Stimulated activated CD4-positive, alpha-beta T cell treated with anti-CD3 and anti-CD28 coated beads, TNF-alpha, amount 100 ng/mL, for 4 hours (primary cell): Measurements from ENCODE around the gene CCDC190.
A peak's percentile ranks its signal among the peaks of the same experiment; 100 is the strongest.
"Not testable (repeated sequence)": the region's sequence is repeated elsewhere in the genome, so short reads cannot be mapped to it uniquely, and the experiment has no call there.

Experiments used
- DNase-seq, 3 experiments: peaks; one replicate each; pipeline ENCODE4 v3.0.0-alpha.2; 2020; ENCODE audit warnings: low read depth in 3 of 3

Gene CCDC190

DNA sequence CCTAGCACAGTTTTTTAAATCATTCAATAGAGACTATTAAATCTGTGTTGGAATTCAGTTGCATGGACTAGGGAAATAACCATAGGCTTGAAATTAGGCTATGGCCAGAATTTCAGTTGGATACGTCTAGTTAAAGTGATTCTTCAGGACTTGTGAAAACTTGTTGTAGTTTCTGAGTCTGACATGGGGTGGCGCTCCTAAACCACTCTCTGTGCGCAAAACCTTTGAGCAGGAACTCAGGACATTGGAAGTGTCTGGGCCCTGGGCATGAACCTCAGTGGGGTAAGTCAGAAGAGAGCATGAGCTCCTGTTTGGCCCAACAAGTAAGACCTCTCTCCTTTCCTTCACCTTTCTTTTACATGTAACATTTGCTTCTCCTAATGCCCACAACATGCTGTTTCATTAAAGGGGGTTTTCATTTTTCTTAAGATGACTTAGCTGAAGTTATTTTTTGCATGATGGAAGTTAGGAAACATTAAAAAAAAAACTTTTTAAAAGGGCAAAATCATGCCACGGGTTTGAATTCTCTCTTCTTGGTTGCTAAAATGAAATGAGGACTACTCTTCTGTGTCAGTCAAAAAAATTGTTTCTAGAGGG lies 17.1 kb upstream of the CCDC190 start:
- DNase-seq, result no peak

- DNase-seq, result no peak
Observed at GRCh38 chr1:162877412-162877811, 16.4 kb upstream of the CCDC190 start.

DNA sequence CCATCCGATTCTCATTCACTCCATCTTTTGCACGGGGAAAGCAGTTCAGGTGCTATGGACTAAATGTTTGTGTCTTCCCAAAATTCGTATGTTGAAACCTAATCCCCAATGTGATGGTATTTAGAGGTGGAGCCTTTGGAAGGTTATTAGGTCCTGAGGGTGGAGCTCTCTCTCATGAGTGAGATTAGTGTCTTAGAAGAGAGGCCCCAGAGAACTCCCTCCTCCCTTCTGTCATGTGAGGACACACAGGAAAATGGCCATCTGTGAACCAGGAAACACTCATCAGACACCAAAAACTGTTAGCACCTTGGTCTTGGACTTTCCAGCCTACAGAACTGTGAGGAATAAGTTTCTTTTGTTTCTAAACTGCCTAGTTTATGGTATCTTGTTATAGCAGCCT lies 15.8 kb upstream of the CCDC190 start:
- no peak for DNase-seq

DNA sequence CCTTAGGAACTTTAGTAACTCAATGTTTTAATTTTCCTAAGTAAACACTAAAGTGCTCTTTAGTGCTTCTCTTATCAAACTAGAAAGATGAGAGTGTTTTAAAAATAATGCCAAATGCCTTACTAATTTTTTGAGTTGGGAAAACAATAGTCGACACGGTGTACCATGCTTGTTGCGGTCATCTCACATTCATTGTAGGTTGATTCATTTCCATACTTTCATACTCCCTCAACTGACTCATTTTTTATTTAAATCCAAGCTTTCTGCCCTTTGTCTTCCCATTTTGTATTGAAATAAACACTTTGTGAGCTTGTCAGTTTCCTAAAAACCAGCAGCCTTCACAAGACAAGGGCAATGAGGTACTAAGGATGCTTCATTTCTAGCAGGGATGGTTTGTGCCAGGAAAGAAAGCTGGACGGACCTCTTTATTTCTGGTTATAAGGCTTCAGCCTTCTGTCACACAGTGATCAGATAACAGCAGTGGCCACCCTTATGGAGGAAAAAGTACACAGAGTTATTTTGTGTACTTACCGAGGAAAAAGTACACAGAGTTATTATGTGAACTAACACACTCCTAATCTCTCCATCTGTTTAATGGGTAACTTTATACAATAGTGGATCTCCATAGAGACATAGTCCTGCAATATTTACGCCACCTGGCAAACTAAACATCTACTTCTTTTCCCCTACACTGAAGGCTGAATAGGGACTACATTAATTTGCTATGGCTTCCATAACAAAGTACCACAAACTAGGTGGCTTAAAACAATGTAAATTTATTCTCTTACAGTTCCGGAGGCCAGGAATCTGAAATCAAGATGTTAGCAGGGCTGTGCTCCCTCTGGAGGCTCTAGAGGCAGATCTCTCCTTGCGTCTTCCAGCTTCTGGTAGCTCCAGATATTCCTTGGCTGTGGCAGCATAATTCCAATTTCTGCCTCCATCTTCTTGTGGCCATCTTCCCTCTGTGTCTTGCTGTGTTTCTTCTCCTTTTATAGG lies 13.0 kb upstream of the CCDC190 start:
- no peak for DNase-seq

- no peak for DNase-seq
Observed at GRCh38 chr1:162872981-162873380, 12.0 kb upstream of the CCDC190 start.

- not testable (repeated sequence) for DNase-seq
Observed at GRCh38 chr1:162871417-162871816, 10.4 kb upstream of the CCDC190 start.

- DNase-seq, result no peak
Observed at GRCh38 chr1:162868972-162869371, 8.0 kb upstream of the CCDC190 start.

DNA sequence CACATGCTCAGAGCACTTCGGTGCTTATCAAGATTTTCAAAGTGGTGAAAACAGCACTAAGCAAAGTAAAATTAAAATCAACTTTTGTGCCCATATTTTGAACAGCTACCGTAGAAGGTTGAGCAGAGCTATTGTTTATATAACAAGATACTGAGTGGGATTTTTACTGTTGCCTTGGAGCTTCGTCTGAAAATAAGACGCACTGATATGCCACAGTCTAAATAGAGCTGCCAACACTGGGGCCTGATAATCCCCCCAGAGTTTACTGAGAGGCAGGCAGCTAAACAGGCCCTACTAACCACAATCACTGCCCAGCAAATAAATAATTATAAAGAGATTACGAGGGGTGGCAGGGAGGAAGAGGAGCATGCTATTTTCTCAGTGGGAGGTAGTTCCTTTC lies 650 bp upstream of the CCDC190 start:
- no peak for DNase-seq

GRCh38 chr1:162859191-162859590 lies 1.8 kb downstream of the CCDC190 start:
- no peak for DNase-seq

DNA sequence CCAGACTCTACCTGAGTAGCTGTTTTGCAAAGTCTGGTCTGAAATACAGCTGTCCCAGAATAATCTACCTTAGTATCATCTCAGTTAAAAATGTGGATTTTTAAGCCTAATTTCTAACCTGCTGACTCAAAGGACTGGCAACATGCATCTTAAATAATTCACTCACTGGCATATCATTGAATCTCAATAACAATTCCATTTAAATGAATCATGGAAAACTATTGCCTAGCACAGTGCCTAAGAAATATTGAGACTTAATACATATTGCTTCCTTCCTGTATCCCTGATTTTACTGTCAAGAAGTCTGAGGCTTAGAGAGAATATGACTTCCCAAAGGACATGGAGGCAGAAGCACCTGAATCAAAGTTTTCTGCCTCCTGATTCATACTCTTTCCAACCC lies 3.1 kb downstream of the CCDC190 start:
- no peak for DNase-seq

DNA sequence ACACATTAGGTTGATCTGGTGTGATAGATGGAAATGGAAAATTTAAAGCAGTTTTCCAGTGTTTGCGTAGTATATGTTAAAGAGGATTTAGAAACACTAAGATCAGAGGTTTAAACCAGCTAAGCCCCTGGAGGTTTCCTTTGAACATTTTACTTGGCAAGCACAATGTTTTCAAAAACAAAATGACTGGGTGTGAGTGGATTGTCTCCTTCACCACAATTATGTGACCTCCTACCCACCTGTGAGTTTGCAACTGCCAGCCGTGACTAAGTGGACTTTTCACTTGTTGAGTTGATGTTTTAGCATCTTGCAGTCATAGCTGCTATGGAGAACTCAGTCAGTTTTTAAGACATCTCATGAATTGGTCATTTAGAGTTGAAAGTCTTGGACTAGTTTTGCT lies 4.7 kb downstream of the CCDC190 start:
- no peak for DNase-seq

GRCh38 chr1:162855461-162856150 lies 5.4 kb downstream of the CCDC190 start:
- DNase-seq, result no peak

GRCh38 chr1:162854245-162854882 lies 6.6 kb downstream of the CCDC190 start:
- DNase-seq, result peak in 1 of 3 experiments; percentile 9

DNA sequence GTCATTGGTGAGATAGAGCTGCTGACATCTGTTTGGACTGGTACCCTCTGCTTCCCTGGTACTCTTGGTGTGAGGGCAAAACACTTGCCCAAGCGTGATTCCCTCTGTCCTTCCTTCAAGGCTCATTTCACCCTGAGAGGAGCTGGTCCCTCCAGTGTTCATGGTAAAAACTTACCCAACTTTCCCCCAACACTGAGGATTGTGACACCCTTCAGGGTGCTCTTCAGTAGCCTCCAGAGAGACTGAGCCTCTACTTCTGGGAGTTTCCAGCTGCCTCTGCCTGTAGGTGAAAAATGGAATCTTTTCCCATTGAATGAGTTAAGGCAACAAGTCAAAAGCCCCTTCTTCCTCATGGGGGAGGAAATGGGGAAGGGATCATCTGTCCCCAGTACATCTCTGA lies 9.6 kb downstream of the CCDC190 start:
- no peak for DNase-seq

- no peak for DNase-seq
Observed at GRCh38 chr1:162849711-162850110, 11.3 kb downstream of the CCDC190 start.

- DNase-seq, result peak; percentile 59 to 70 (median 69)
Observed at GRCh38 chr1:162847839-162848453, 13.0 kb downstream of the CCDC190 start.

DNA sequence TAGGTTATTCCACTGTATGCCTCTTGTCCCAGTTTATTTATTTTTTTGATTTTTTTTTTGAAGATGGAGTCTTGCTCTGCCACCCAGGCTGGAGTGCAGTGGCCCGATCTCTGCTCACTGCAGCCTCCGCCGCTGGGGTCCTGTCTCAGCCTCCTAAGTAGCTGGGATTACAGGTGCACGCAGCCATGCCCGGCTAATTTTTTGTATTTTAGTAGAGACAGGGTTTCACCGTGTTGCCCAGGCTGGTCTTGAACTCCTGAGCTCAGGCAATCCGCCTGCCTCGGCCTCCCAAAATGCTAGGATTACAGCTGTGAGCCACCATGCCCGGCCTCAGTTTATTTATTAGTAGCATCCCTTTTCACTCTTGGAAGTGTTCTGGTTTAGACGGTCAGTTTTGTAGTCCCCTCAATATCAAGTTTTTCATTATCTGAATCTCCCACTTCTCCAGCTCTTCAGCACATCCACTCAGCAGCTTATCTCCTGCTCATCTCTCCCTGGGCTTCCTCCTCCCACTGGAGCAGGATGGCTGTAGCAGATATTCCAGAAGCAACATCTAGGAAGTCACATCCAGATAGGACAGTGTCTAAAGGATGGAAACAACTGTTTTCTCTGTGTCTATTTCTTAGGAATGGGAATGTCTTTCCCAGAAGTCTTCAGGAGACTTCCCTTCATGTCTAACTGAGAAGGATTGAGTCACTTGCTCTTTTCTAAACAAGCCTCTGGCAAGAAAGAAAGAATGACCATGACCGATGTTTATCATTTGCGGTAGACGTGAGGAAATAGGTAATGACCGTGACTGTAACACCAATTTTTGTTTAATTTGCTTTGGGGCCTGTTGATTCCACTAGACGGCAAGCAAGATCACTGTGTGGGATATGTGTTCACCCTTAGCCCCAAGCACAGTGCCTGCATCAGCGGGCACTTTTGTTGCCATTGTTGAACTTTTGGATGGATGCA lies 14.4 kb downstream of the CCDC190 start:
- DNase-seq, result no peak

GRCh38 chr1:162844153-162844552 lies 16.8 kb downstream of the CCDC190 start:
- no peak for DNase-seq

GRCh38 chr1:162840250-162840839 lies 20.6 kb downstream of the CCDC190 start:
- DNase-seq, result no peak

DNA sequence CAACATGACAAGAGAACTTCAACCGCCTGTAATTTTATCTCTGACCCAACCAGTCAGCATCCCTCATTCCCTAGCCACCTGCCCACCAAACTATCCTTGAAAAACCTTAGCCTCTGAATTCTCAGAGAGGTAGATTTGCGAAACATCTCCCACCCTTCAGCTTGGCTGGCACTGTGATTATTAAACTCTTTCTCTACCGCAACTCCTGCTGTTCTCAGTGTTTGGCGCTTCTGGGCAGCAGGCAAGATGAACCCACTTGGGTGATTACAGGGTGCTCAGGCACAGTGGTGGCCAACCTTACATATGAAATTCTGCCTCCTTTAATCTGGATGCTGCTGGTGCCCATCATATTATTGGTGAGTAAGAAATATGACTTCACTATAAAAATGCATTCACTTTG lies 22.1 kb downstream of the CCDC190 start:
- DNase-seq, result no peak
